SK-N-SH (cell line): Measurements from ENCODE around the gene MRFAP1L1. TPM values are rescaled to one million over a fixed set of nuclear protein-coding genes. Genes with fewer than 3 reads are reported as not detected.

ENCODE experiments used
- CTCF ChIA-PET: fragments of 300-600, 350-600 bp; formaldehyde crosslinking; extraction: SDS; loops from one replicate; lab custom pipeline; 2021; lab: Yijun Ruan, JAX
- POLR2A ChIA-PET: fragments of 350-600 bp; sonication (Branson Sonifier 250); formaldehyde crosslinking; extraction: SDS; loops from one replicate; lab custom pipeline; 2020; ENCODE audit warnings: antibody characterized with exemption, inconsistent platforms; lab: Yijun Ruan, JAX
- DNase-seq: peaks from one replicate; pipeline ENCODE4 v3.0.0; 2012
- H2AFZ ChIP-seq: fragments of 200-600 bp; sonication (generic); 2 replicates; pipeline ENCODE4 v1.8.1; 2016; ENCODE audit warnings: antibody characterized with exemption, mild to moderate bottlenecking, low read depth
- H3F3A ChIP-seq: fragments of 200-600 bp; sonication (generic); replicated peaks from 2 replicates; pipeline ENCODE3; 2016; ENCODE audit warnings: antibody characterized with exemption, mild to moderate bottlenecking; ENCODE audit not compliant: insufficient read depth
- H3K27ac ChIP-seq, 2 experiments: fragments of 200-500 bp in 1 of 2; fragments of 200-600 bp in 1 of 2; sonication (Bioruptor generic) in 1 of 2; sonication (generic), shearing (Covaris generic) in 1 of 2; 2 replicates each; pipeline versions ENCODE4 v1.5.1 to v1.6.1; 2014 to 2016; ENCODE audit warnings: low read depth in 2 of 2, inconsistent platforms in 1 of 2, low read length in 1 of 2, mild to moderate bottlenecking in 1 of 2, mixed read lengths in 1 of 2
- H3K27me3 ChIP-seq: fragments of 200-600 bp; sonication (generic), shearing (Covaris generic); 2 replicates; pipeline ENCODE4 v1.6.1; 2016; ENCODE audit warnings: mixed run types; ENCODE audit not compliant: insufficient read depth
- H3K36me3 ChIP-seq, 2 experiments: fragments of 200-500 bp in 1 of 2; fragments of 200-600 bp in 1 of 2; sonication (Bioruptor generic) in 1 of 2; sonication (generic) in 1 of 2; replicated peaks in 1 of 2; 2 replicates each; pipeline versions ENCODE3 to v1.5.1; 2014 to 2016; ENCODE audit warnings: low read length in 1 of 2, mild to moderate bottlenecking in 1 of 2; ENCODE audit not compliant: insufficient read depth in 2 of 2, control insufficient read depth in 1 of 2
- H3K4me1 ChIP-seq, 2 experiments: fragments of 200-500 bp in 1 of 2; fragments of 200-600 bp in 1 of 2; sonication (Bioruptor generic) in 1 of 2; sonication (generic), shearing (Covaris generic) in 1 of 2; 2 replicates each; pipeline versions ENCODE4 v1.5.1 to v1.6.1; 2014 to 2016; ENCODE audit warnings: low read depth in 1 of 2, low read length in 1 of 2, mixed run types in 1 of 2; ENCODE audit not compliant: insufficient read depth in 2 of 2, control insufficient read depth in 1 of 2
- H3K4me2 ChIP-seq: fragments of 200-600 bp; sonication (generic), shearing (Covaris generic); 2 replicates; pipeline ENCODE4 v1.6.1; 2017; ENCODE audit warnings: mixed run types
- H3K4me3 ChIP-seq, 2 experiments: fragments of 200-500 bp in 1 of 2; fragments of 200-600 bp in 1 of 2; sonication (Bioruptor generic) in 1 of 2; sonication (generic), shearing (Covaris generic) in 1 of 2; 2 replicates each; pipeline versions ENCODE4 v1.5.1 to v1.8.1; 2014 to 2016; ENCODE audit warnings: low read depth in 2 of 2, inconsistent platforms in 1 of 2, low read length in 1 of 2, mild to moderate bottlenecking in 1 of 2, mixed read lengths in 1 of 2, moderate library complexity in 1 of 2
- H3K79me2 ChIP-seq: fragments of 200-600 bp; sonication (generic); 2 replicates; pipeline ENCODE4 v1.8.1; 2017; ENCODE audit warnings: mild to moderate bottlenecking; ENCODE audit not compliant: insufficient read depth
- H3K9ac ChIP-seq: fragments of 200-600 bp; sonication (generic); 2 replicates; pipeline ENCODE4 v1.6.1; 2017; ENCODE audit warnings: mixed run types
- H3K9me2 ChIP-seq: fragments of 200-600 bp; sonication (generic); 2 replicates; pipeline ENCODE4 v1.6.1; 2017; ENCODE audit warnings: mixed run types
- H3K9me3 ChIP-seq: fragments of 200-600 bp; sonication (generic); 2 replicates; pipeline ENCODE4 v1.6.1; 2017; ENCODE audit warnings: mixed run types, mild to moderate bottlenecking, moderate library complexity
- H4K20me1 ChIP-seq: fragments of 200-600 bp; sonication (generic); 2 replicates; pipeline ENCODE4 v1.6.1; 2017; ENCODE audit warnings: mild to moderate bottlenecking, mixed run types; ENCODE audit not compliant: insufficient read depth
- GABPA ChIP-seq: IDR thresholded peaks from 2 replicates; pipeline ENCODE4 v1.4.0; 2012; ENCODE audit warnings: low read depth, mild to moderate bottlenecking
- JUND ChIP-seq: IDR thresholded peaks from 2 replicates; pipeline ENCODE4 v1.4.0; 2012
- RCOR1 ChIP-seq: fragments of 150-350 bp; IDR thresholded peaks from 2 replicates; pipeline ENCODE4 v1.6.1; 2017; ENCODE audit warnings: antibody characterized with exemption, low read length
- RFX5 ChIP-seq: IDR thresholded peaks from 2 replicates; pipeline ENCODE4 v1.6.1; 2012; ENCODE audit warnings: mild to moderate bottlenecking, improper control_type of control experiment, low read length
- RXRA ChIP-seq: IDR thresholded peaks from 2 replicates; pipeline ENCODE4 v1.4.0; 2012; ENCODE audit warnings: low read depth, mild to moderate bottlenecking, borderline replicate concordance
- TEAD4 ChIP-seq: IDR thresholded peaks from 2 replicates; pipeline ENCODE4 v1.4.0; 2012; ENCODE audit warnings: mild to moderate bottlenecking, borderline replicate concordance; ENCODE audit not compliant: insufficient read depth
- WGBS: methylation state at CpG from one replicate; pipeline ENCODE4 v1.1.6; 2017; ENCODE audit warnings: low lambda C conversion rate; 5-methylcytosine and 5-hydroxymethylcytosine counted together
- polyA plus RNA-seq, 3 experiments: library from polyadenylated mRNA; depleted of rRNA; stranded (reverse); fragments of >200 nt; gene quantifications; 2 replicates each; pipeline ENCODE4 v1.2.3, GENCODE V29; 2012
- TF ChIP-seq, protein P1 (sequence below): IDR thresholded peaks from 2 replicates; pipeline ENCODE4 v1.4.0; 2012; ENCODE audit warnings: low read depth, borderline replicate concordance
- TF ChIP-seq, protein P2 (sequence below): IDR thresholded peaks from 2 replicates; pipeline ENCODE4; 2012

The MRFAP1L1 gene
- polyA plus RNA-seq, 1 of the 3 experiments (the other 2 are of a cell fraction): 60.3 TPM

DNA sequence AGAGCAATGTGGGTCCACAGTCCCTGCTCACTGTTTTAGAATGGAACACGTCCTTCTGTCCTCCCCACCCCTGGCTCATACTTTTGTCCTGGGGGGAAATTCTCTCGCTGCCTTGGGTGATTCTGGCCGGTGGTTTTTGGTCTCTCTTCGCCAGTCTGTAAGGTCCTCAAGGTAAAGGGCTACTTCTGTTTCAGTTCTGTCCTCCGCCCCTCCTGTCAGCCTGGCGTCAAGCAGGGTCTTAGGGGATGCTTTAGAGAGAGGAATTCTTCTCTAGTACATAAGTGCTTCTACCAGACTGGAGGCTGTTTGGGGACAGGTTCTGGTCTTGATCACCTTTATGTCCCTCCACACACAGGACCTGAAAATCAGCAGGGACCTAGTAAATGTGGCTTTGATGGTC lies 617 bp upstream of the MRFAP1L1 start:
- Histone ChIP-seq H3K27ac (peak overlapping the region; percentile 36 to 70; a peak in 3 of 4 replicates), H3F3A (peaks cover 6% of the 10 kb centered on the region), H3K36me3 (peaks cover 12 to 15% of the 10 kb centered on the region in 2 experiments), H2AFZ (peak overlapping the region; percentile 100), H3K79me2 (peaks cover 43% of the 10 kb centered on the region), H3K4me3 (peak overlapping the region; percentile 91 to 96), H3K9me3 (no peaks in the 10 kb centered on the region), H3K4me1 (peaks cover 13 to 24% of the 10 kb centered on the region in 2 experiments), H4K20me1 (no peaks in the 10 kb centered on the region; the same call in 1 of the 2 replicates), H3K4me2 (peak overlapping the region; percentile 95), H3K9ac (peak overlapping the region; percentile 63; the same call in 1 of the 2 replicates), H3K9me2 (no peaks in the 10 kb centered on the region), H3K27me3 (no peaks in the 10 kb centered on the region)
- 12% methylated on average over 6 of the region's 6 CpGs for WGBS
- no peak for DNase-seq
- TF ChIP-seq, protein P1, sequence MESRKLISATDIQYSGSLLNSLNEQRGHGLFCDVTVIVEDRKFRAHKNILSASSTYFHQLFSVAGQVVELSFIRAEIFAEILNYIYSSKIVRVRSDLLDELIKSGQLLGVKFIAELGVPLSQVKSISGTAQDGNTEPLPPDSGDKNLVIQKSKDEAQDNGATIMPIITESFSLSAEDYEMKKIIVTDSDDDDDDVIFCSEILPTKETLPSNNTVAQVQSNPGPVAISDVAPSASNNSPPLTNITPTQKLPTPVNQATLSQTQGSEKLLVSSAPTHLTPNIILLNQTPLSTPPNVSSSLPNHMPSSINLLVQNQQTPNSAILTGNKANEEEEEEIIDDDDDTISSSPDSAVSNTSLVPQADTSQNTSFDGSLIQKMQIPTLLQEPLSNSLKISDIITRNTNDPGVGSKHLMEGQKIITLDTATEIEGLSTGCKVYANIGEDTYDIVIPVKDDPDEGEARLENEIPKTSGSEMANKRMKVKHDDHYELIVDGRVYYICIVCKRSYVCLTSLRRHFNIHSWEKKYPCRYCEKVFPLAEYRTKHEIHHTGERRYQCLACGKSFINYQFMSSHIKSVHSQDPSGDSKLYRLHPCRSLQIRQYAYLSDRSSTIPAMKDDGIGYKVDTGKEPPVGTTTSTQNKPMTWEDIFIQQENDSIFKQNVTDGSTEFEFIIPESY: no peak
- TF ChIP-seq RXRA (no peak), RFX5 (no peak), GABPA (no peak), JUND (no peak)
- ChIA-PET POLR2A (interaction anchor here (0.6 to 1.5 kb wide), 6 partner anchors 33 to 164 kb away, joined by 3 to 6 read pairs (median 3); partner anchors contain the start of gene MRFAP1), CTCF (interaction anchor here (0.6 to 1.6 kb wide), 6 partner anchors 10 to 372 kb away, joined by 3 to 6 read pairs (median 4); no protein-coding TSS in a partner anchor)

DNA sequence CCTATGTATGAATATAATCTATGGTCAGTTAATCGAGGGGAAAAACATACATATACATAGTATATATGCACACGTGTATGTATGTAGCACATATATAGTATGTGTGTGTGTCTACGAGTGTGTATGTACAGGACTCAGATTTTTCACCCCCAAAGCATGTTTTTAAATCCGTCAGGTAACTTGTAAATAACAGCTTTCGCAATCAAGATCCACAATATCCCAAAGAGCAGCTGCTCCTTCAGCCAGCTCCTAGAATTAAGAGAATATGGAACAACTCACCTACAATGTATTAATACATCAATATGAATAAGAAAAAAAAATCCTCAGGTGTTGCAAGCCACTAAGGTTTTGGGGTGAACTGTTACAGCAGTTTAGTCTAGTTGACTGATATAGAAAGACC lies 3.5 kb downstream of the MRFAP1L1 start:
- Histone ChIP-seq H3K9ac (no peak overlapping the region), H3K9me3 (no peaks in the 10 kb centered on the region), H3K4me2 (no peak overlapping the region), H3K27me3 (no peaks in the 10 kb centered on the region), H3K36me3 (peaks cover 22 to 25% of the 10 kb centered on the region in 2 experiments), H3K4me3 (no peak overlapping the region), H2AFZ (no peak overlapping the region), H4K20me1 (no peaks in the 10 kb centered on the region; the same call in 1 of the 2 replicates), H3K4me1 (peaks cover 13 to 24% of the 10 kb centered on the region in 2 experiments), H3K9me2 (no peaks in the 10 kb centered on the region), H3K27ac (no peak overlapping the region), H3F3A (peaks cover 6% of the 10 kb centered on the region), H3K79me2 (peaks cover 75% of the 10 kb centered on the region)
- TF ChIP-seq, protein P2, sequence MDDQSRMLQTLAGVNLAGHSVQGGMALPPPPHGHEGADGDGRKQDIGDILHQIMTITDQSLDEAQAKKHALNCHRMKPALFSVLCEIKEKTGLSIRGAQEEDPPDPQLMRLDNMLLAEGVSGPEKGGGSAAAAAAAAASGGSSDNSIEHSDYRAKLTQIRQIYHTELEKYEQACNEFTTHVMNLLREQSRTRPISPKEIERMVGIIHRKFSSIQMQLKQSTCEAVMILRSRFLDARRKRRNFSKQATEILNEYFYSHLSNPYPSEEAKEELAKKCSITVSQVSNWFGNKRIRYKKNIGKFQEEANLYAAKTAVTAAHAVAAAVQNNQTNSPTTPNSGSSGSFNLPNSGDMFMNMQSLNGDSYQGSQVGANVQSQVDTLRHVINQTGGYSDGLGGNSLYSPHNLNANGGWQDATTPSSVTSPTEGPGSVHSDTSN: no peak
- TF ChIP-seq RCOR1 (no peak), GABPA (no peak), JUND (no peak), TEAD4 (no peak)
- 81% methylated on average over 5 of the region's 5 CpGs for WGBS
- no peak for DNase-seq
- CTCF ChIA-PET: interaction anchor here (1.3 to 2.0 kb wide), 2 partner anchors 14 to 168 kb away, joined by 4 to 6 read pairs; no protein-coding TSS in a partner anchor
- POLR2A ChIA-PET: interaction anchor here (1.6 kb wide), 1 partner anchor 65 kb away, joined by 5 read pairs; the partner anchor contains the start of gene MRFAP1
